Stimulated activated CD8-positive, alpha-beta memory T cell treated with anti-CD3 and anti-CD28 coated beads, Interleukin-4, amount 100 ng/mL, for 48 hours (primary cell): ENCODE measurements around the gene RAB12.

Source experiments
- DNase-seq: peaks from one replicate; pipeline ENCODE4 v3.0.0-alpha.2; 2020

The RAB12 gene

GRCh38 chr18:8685914-8686216 lies 76.6 kb downstream of the RAB12 start:
- no peak for DNase-seq

GRCh38 chr18:8686611-8687010 lies 77.4 kb downstream of the RAB12 start:
- DNase-seq, result no peak

- DNase-seq, result no peak
Observed at GRCh38 chr18:8688216-8688800, 79.1 kb downstream of the RAB12 start.

GRCh38 chr18:8688816-8689215 lies 79.6 kb downstream of the RAB12 start:
- DNase-seq, result no peak
